ENCODE results near the gene EXT2.

GRCh38 chr11:44270403-44271273, 175.2 kb downstream of the EXT2 start:
- no peak for TF ChIP-seq CTCF (conservative IDR thresholded peaks at IDR 0.05)
- no peak for TF ChIP-seq ZFX (IDR thresholded peaks at IDR 0.05)

All from C4-2B (cell line).